Measurements from ENCODE around the gene GRB10.

GRCh38 chr7:50805447-50806125 is 22.9 kb upstream of the GRB10 start:
- TF ChIP-seq, protein P1, sequence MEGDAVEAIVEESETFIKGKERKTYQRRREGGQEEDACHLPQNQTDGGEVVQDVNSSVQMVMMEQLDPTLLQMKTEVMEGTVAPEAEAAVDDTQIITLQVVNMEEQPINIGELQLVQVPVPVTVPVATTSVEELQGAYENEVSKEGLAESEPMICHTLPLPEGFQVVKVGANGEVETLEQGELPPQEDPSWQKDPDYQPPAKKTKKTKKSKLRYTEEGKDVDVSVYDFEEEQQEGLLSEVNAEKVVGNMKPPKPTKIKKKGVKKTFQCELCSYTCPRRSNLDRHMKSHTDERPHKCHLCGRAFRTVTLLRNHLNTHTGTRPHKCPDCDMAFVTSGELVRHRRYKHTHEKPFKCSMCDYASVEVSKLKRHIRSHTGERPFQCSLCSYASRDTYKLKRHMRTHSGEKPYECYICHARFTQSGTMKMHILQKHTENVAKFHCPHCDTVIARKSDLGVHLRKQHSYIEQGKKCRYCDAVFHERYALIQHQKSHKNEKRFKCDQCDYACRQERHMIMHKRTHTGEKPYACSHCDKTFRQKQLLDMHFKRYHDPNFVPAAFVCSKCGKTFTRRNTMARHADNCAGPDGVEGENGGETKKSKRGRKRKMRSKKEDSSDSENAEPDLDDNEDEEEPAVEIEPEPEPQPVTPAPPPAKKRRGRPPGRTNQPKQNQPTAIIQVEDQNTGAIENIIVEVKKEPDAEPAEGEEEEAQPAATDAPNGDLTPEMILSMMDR (IDR thresholded peaks at IDR 0.05), result no peak
- TF ChIP-seq POLR2AphosphoS5 (IDR thresholded peaks at IDR 0.05) (no peak), POLR2A (IDR thresholded peaks at IDR 0.05) (no peak)

Data from breast epithelium (tissue), 3 donors.